GM18951 (cell line): ENCODE results near the gene GRK2.

Source experiments
- POLR2A ChIP-seq: IDR thresholded peaks from 4 replicates; pipeline ENCODE4 v1.6.1; 2011; ENCODE audit warnings: mild to moderate bottlenecking; ENCODE audit not compliant: insufficient read length, insufficient read depth; ENCODE audit errors: extremely low read depth
- in situ Hi-C: fragments of 300-500 bp; cut with MboI; formaldehyde crosslinking; loops from one replicate; pipeline ENCODE4 v1.12.0; 2022; ENCODE audit warnings: low sequenced_read_pairs, mixed read lengths, inconsistent platforms; ENCODE audit not compliant: unreplicated experiment

Gene GRK2

DNA sequence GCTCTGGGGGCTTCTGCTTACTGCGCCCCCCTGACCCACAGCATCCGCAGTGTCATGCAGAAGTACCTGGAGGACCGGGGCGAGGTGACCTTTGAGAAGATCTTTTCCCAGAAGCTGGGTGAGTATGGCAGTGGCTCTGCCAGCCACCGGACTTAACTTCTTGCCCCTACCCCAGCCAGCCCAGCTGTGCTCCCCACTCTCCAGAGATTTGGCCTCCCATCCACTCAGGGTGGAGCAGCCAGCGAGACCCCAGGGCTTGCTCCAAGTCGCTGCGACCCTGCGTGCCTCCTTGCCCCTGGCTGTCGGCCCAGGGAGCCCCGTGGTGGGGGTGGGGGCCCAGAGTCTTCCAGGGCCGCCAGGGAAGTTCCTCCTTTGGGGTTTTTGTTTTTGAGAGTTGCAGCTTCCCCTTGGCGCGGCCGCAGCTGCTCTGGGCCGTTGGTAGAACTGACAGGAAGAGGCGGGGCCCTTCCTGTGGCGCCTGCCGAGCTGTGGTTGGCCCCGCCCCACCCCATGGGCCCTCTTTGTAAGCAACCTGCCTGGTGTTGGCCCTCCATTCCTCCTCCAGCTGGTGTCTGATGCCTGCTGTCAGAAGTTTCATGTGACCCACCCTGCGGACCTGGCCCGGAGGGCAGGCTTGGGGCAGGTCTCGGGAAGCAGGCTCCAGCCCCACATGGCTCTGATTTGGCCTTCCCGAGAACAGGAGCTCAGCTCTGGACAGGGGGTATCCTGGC is 11.1 kb downstream of the GRK2 start:
- peak; percentile 65 for TF ChIP-seq POLR2A
- in situ Hi-C loops: no loop called here

GRCh38 chr11:67278135-67278938 is 12.1 kb downstream of the GRK2 start:
- no peak for TF ChIP-seq POLR2A
- in situ Hi-C loops: no loop called here

- in situ Hi-C loops: no loop called here
- no peak for TF ChIP-seq POLR2A
Measured at GRCh38 chr11:67278939-67279588, 12.8 kb downstream of the GRK2 start.

GRCh38 chr11:67279589-67280340 is 13.5 kb downstream of the GRK2 start:
- in situ Hi-C loops: no loop called here

GRCh38 chr11:67280341-67280787 is 14.1 kb downstream of the GRK2 start:
- in situ Hi-C loops: no loop called here
- TF ChIP-seq POLR2A: no peak

More at GRCh38 chr11:67279589-67280340, 13.5 kb downstream of the GRK2 start:
- no peak for TF ChIP-seq POLR2A

DNA sequence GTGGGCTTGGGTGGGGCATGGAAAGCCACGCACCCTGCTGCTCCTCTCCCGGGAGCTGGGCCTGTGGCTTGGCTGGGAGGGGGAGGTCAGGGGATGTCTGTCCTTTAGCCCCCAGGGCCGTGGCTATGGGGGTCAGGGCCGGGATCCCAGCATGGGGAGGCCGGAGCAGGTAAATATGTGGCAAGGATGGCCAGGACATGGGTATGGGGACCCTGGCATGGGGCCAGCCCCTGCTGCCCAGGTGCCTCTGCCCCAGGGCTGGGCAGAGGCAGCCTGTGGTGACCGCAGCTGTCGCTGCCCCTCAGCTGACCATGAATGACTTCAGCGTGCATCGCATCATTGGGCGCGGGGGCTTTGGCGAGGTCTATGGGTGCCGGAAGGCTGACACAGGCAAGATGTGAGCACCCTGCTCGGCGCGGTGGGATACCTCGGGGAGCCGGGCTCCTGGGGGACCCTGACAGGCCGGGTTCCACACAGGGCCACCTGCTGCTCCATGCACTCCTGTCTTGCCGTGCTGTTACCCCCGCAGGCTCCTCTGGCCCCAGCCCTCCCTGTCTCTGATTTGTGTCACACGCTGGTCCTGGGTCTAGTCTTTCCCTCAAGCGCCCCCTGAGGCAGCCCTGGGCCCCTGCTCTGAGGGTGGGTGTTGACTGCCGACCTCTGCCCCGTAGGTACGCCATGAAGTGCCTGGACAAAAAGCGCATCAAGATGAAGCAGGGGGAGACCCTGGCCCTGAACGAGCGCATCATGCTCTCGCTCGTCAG is 14.7 kb downstream of the GRK2 start:
- in situ Hi-C loops: no loop called here
- TF ChIP-seq POLR2A: no peak

DNA sequence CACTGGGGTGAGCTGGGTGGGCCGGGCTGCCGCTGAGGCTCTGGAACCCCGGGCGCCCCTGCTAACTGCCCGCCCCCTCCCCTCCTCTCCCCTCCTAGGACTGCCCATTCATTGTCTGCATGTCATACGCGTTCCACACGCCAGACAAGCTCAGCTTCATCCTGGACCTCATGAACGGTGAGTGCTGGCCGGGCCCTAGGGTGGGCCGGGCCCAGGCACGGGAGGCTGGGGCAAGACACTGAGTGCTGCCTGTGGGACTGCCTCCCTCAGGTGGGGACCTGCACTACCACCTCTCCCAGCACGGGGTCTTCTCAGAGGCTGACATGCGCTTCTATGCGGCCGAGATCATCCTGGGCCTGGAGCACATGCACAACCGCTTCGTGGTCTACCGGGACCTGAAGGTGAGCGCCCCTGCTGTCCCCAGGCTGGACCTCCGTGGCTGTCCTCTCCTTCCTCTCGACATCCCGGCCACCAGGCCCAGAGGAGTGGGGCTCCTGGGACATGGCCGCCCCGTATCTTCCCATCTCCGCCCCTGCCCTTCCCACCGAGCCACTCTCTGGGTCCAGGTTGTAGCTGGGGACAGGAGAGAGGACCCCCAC is 15.4 kb downstream of the GRK2 start:
- in situ Hi-C loops: no loop called here
- no peak for TF ChIP-seq POLR2A

DNA sequence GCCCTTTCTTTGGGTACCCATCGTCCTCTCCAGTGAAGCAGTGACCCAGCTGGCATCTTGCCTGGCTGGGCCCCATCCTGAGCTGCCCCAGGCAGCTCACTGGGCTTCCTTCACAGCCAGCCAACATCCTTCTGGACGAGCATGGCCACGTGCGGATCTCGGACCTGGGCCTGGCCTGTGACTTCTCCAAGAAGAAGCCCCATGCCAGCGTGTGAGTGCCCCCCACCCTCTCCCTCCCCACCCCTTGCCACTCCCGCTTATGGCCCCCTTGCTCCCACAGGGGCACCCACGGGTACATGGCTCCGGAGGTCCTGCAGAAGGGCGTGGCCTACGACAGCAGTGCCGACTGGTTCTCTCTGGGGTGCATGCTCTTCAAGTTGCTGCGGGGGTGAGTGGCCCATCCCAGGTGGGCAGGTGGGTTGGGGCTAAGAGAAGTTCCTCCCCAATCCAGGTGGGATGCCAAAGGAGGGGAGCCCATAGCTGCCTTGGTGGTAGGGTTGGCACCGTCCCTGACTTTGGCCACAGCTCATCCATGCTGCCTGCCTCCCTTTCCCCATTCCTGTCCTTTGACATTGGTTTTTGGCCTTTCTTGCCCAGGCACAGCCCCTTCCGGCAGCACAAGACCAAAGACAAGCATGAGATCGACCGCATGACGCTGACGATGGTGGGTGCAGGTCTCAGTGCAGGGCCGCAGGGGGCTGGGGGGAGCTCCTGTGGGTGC is 16.0 kb downstream of the GRK2 start:
- no peak for TF ChIP-seq POLR2A
- in situ Hi-C loops: no loop called here

GRCh38 chr11:67282876-67283371 is 16.7 kb downstream of the GRK2 start:
- no peak for TF ChIP-seq POLR2A
- in situ Hi-C loops: no loop called here

DNA sequence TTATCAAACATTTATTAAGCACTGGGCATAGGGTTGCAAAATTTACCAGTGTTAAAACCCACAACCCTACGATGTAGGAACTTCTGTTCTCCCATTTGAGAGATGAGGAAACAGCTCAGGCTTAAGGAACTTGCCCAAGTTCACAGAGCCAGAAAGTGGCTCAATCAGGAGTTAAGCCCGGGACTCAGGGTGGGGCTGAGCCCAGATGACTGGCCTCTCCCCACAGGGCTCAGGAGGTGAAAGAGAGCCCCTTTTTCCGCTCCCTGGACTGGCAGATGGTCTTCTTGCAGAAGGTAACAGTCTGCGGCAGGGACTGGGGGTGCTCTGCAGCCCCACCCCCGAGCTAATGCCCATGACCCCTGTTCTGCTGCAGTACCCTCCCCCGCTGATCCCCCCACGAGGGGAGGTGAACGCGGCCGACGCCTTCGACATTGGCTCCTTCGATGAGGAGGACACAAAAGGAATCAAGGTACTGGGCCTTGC is 17.2 kb downstream of the GRK2 start:
- in situ Hi-C loops: no loop called here
- TF ChIP-seq POLR2A: no peak
